HEK293 (cell line): ENCODE measurements around the gene TSEN54.

Experiments used
- CTCF ChIP-seq: fragments of 450-650 bp; formaldehyde crosslinking; IDR thresholded peaks from 2 replicates; pipeline ENCODE4 v1.5.1; 2016; ENCODE audit warnings: missing biosample characterization, missing genetic modification characterization
- HOXD13 ChIP-seq: sonication (generic); formaldehyde crosslinking; IDR thresholded peaks from 2 replicates; pipeline ENCODE4 v1.8.0; 2022; ENCODE audit warnings: missing genetic modification reagents, borderline replicate concordance
- TCF7L2 ChIP-seq: IDR thresholded peaks from 2 replicates; pipeline ENCODE4 v1.6.1; 2011; ENCODE audit warnings: low read depth, mild to moderate bottlenecking, inconsistent platforms, low read length, moderate library complexity, borderline replicate concordance
- ZFP37 ChIP-seq: fragments of 450-650 bp; formaldehyde crosslinking; IDR thresholded peaks from 2 replicates; pipeline ENCODE4 v1.5.1; 2016; ENCODE audit warnings: missing biosample characterization, missing genetic modification characterization
- ZNF148 ChIP-seq: fragments of 450-650 bp; formaldehyde crosslinking; IDR thresholded peaks from 2 replicates; pipeline ENCODE4 v1.5.0; 2017; ENCODE audit warnings: missing biosample characterization, missing genetic modification characterization, borderline replicate concordance
- ZNF23 ChIP-seq: fragments of 450-650 bp; formaldehyde crosslinking; IDR thresholded peaks from 2 replicates; pipeline ENCODE4 v1.5.1; 2016; ENCODE audit warnings: missing biosample characterization, missing genetic modification characterization, borderline replicate concordance
- ZNF24 ChIP-seq: fragments of 450-650 bp; formaldehyde crosslinking; IDR thresholded peaks from 2 replicates; pipeline ENCODE4 v1.5.1; 2016; ENCODE audit warnings: missing biosample characterization, missing genetic modification characterization
- ZNF391 ChIP-seq: fragments of 450-650 bp; formaldehyde crosslinking; IDR thresholded peaks from 2 replicates; pipeline ENCODE4 v1.5.1; 2016; ENCODE audit warnings: low read depth, missing biosample characterization, missing genetic modification characterization, borderline replicate concordance
- ZNF394 ChIP-seq: fragments of 450-650 bp; formaldehyde crosslinking; IDR thresholded peaks from 2 replicates; pipeline ENCODE4 v1.5.1; 2016; ENCODE audit warnings: missing biosample characterization, missing genetic modification characterization, mild to moderate bottlenecking, moderate library complexity, borderline replicate concordance
- ZNF785 ChIP-seq: fragments of 450-650 bp; formaldehyde crosslinking; IDR thresholded peaks from 2 replicates; pipeline ENCODE4 v1.5.1; 2016; ENCODE audit warnings: missing biosample characterization, missing genetic modification characterization

GRCh38 chr17:75521951-75522727 is 5.8 kb downstream of the TSEN54 start:
- TF ChIP-seq ZNF785 (no peak), ZNF24 (tag by site-specific recombination) (no peak), ZNF23 (tag by site-specific recombination) (no peak), ZFP37 (no peak), CTCF (tag by site-specific recombination) (no peak), TCF7L2 (no peak), ZNF391 (tag by site-specific recombination) (no peak), ZNF148 (tag by site-specific recombination) (no peak), HOXD13 (CRISPR knock-in tag) (no peak), ZNF394 (tag by site-specific recombination) (no peak)
